Muscle of leg (tissue), 11 donors: ENCODE data around the gene UQCRFS1. TPM values are rescaled to one million over a fixed set of nuclear protein-coding genes. Genes with fewer than 3 reads are reported as not detected.

Experiments
- DNase-seq: peaks from one replicate; pipeline ENCODE4 v3.0.0; 2013
- H3K27ac ChIP-seq: one replicate; pipeline ENCODE4 v1.5.1; 2013; ENCODE audit warnings: mild to moderate bottlenecking, low read length, control low read depth
- H3K27me3 ChIP-seq: one replicate; pipeline ENCODE4 v1.6.1; 2013; ENCODE audit warnings: low read length; ENCODE audit not compliant: control insufficient read depth, insufficient read depth
- H3K36me3 ChIP-seq: one replicate; pipeline ENCODE4 v1.6.1; 2013; ENCODE audit warnings: low read length; ENCODE audit not compliant: control insufficient read depth, insufficient read depth
- H3K4me1 ChIP-seq: one replicate; pipeline ENCODE4 v1.6.1; 2013; ENCODE audit warnings: low read length; ENCODE audit not compliant: control insufficient read depth, insufficient read depth
- H3K4me3 ChIP-seq: one replicate; pipeline ENCODE4 v1.5.1; 2013; ENCODE audit warnings: low read length, control low read depth
- H3K9me3 ChIP-seq: replicated peaks from 2 replicates; pipeline ENCODE4 v1.6.1; 2013; ENCODE audit warnings: low read depth, low read length; ENCODE audit not compliant: control insufficient read depth
- WGBS: methylation state at CpG from one replicate; pipeline ENCODE4 v1.1.5; 2013; ENCODE audit warnings: missing lambda C conversion rate; ENCODE audit not compliant: insufficient coverage; 5-methylcytosine and 5-hydroxymethylcytosine counted together
- polyA plus RNA-seq, 8 donors: library from polyadenylated mRNA; unstranded; fragments of 120-200 nt; gene quantifications; one replicate each; pipeline versions ENCODE4 v1.2.1 to v1.2.3, GENCODE V29; 2013; ENCODE audit warnings: inconsistent platforms in 1 of 8, low replicate concordance in 1 of 8; ENCODE audit not compliant: insufficient read length in 8 of 8, insufficient read depth in 1 of 8
- total RNA-seq: library from RNA; stranded (reverse); fragments of 120-200 nt; gene quantifications from one replicate; pipeline ENCODE4 v1.2.4, GENCODE V29; 2013

The UQCRFS1 gene
- total and polyA plus RNA-seq, 9 donors: 24.6 to 48.1 (median 31.6) TPM

DNA sequence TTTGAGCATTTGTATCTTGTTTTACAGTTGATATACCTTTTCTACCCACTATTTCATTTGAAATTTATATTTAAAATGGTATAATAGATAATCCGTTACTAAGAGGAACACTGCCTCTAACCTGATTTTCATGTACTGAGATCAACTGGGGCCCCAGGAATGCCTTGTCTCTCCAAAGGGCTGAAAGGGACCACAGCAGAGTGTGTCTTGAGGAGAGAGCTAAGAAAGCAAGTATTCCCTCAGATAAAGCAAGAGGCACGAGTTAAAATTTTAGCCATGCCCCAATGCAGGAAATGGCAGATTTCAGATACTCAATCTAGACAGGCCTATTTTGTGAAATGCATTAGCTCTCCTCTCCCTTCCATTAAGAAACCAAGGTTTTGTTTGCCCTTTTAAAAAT is 10.7 kb downstream of the UQCRFS1 start:
- H3K27ac ChIP-seq: no peak overlapping the region
- DNase-seq: no peak
- H3K36me3 ChIP-seq: peaks cover 13% of the 10 kb centered on the region
- H3K4me3 ChIP-seq: no peak overlapping the region
- WGBS: no CpG with 5 or more reads among the region's 2 CpGs
- H3K4me1 ChIP-seq: no peaks in the 10 kb centered on the region
- no peaks in the 10 kb centered on the region for H3K27me3 ChIP-seq
- no peaks in the 10 kb centered on the region for H3K9me3 ChIP-seq

DNA sequence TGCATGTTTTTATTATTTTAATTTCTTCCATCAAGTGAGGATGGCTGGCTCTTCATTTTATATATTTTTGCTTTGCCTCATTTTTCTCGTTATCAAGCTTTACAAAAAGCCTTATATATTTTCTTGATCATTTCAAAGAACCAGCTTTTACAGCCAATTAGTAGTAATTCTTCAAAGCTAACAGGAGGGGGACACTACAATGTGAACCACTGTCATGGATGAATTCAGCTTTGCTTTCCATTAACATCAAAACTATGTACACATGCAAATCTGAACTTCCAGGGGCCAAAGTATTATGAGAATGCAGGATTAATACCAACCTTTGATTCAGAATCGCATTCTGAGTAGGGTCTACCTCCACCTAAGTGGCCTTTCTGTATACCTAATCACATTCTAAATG is 11.1 kb downstream of the UQCRFS1 start:
- H3K27ac ChIP-seq: no peak overlapping the region
- no CpG with 5 or more reads among the region's 2 CpGs for WGBS
- H3K4me3 ChIP-seq: no peak overlapping the region
- no peaks in the 10 kb centered on the region for H3K27me3 ChIP-seq
- H3K4me1 ChIP-seq: no peaks in the 10 kb centered on the region
- H3K9me3 ChIP-seq: no peaks in the 10 kb centered on the region
- no peak for DNase-seq
- peaks cover 11% of the 10 kb centered on the region for H3K36me3 ChIP-seq

DNA sequence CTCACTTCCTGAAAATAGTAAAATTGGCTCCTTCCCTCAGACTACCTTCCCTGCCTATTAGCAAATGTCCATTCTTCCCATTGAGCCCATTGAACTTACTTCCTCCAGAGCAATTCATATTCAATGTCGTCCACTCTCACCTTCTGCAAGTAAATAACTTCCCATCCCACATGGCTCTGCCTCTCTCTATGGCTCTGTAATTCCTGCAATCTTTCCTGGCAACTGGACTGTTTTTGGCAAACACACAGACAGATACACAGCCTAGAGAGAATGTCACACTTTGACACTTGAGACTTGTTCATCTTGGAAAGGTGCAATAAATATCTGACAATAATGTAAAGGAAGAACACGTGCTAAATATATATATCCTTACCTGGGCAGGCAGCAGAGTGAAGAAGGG is 18.3 kb downstream of the UQCRFS1 start:
- 9% methylated on average over 1 of the region's 2 CpGs for WGBS
- Histone ChIP-seq H3K4me1 (no peaks in the 10 kb centered on the region), H3K36me3 (no peaks in the 10 kb centered on the region), H3K4me3 (no peak overlapping the region), H3K27ac (no peak overlapping the region), H3K9me3 (no peaks in the 10 kb centered on the region), H3K27me3 (no peaks in the 10 kb centered on the region)
- DNase-seq: no peak

DNA sequence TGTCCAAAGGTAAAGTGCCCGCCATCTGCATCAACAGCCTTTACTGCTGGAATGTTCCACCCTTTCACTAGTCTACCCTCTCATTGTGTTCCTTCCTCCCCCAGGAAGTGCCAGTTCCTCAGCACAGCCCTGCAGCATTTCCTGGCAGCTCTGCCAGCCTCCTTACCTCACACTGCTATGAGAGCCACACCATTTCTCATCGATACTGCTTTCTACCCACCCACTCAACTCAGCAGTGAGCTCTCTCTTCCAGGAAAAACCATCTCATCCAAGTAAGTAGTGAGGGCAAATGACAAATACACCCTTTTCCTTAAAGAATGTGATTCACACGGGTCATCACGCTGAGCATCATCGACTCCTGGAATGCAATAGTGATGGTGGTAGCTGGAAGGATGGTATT is 19.8 kb downstream of the UQCRFS1 start:
- H3K27me3 ChIP-seq: no peaks in the 10 kb centered on the region
- H3K9me3 ChIP-seq: no peaks in the 10 kb centered on the region
- 61% methylated on average over 2 of the region's 5 CpGs for WGBS
- DNase-seq: no peak
- H3K27ac ChIP-seq: no peak overlapping the region
- H3K36me3 ChIP-seq: no peaks in the 10 kb centered on the region
- peaks cover 10% of the 10 kb centered on the region for H3K4me1 ChIP-seq
- no peak overlapping the region for H3K4me3 ChIP-seq

DNA sequence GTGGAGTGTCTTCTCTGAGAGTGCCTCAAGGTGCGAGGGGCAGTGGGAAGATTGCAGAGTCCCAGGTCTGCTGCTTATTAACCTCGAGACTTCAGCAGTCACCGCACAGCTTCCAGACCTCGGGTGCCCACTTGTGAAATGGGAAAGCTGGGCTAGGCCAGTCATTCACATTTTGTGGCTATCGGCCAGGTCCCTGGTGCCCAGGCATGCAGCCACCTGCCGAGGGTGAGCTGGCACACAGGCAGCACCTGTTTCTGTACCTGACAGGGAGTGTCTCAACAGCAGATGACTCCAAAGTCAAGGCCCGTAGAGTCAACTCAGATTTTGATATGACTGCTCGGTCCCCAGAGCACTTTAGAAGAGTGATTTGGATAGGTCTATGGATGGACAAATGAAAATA is 21.9 kb downstream of the UQCRFS1 start:
- DNase-seq: no peak
- Histone ChIP-seq H3K4me3 (no peak overlapping the region), H3K36me3 (no peaks in the 10 kb centered on the region), H3K4me1 (peaks cover 23% of the 10 kb centered on the region), H3K9me3 (no peaks in the 10 kb centered on the region), H3K27me3 (no peaks in the 10 kb centered on the region), H3K27ac (no peak overlapping the region)
- 87% methylated on average over 8 of the region's 8 CpGs for WGBS

DNA sequence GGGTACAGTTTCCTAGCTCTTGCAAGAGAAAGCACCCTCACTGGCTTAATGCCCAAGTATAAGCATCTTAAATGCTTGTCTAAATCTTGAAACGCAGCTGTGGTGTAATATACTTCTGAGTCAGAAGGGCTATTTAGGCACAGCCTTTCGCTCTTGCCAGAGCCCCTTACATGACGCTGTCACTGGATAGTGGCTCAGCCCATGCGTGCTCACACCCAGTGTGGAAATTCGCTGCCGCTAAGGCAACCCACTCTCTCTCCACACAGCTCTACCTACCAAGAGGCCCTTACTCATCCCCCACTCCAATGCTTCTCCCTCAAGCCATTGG is 24.0 kb downstream of the UQCRFS1 start:
- no peak for DNase-seq
- no peaks in the 10 kb centered on the region for H3K9me3 ChIP-seq
- H3K27me3 ChIP-seq: peaks cover 4% of the 10 kb centered on the region
- no peak overlapping the region for H3K4me3 ChIP-seq
- H3K4me1 ChIP-seq: peaks cover 23% of the 10 kb centered on the region
- H3K36me3 ChIP-seq: no peaks in the 10 kb centered on the region
- H3K27ac ChIP-seq: no peak overlapping the region
- WGBS: 50% methylated on average over 5 of the region's 6 CpGs

DNA sequence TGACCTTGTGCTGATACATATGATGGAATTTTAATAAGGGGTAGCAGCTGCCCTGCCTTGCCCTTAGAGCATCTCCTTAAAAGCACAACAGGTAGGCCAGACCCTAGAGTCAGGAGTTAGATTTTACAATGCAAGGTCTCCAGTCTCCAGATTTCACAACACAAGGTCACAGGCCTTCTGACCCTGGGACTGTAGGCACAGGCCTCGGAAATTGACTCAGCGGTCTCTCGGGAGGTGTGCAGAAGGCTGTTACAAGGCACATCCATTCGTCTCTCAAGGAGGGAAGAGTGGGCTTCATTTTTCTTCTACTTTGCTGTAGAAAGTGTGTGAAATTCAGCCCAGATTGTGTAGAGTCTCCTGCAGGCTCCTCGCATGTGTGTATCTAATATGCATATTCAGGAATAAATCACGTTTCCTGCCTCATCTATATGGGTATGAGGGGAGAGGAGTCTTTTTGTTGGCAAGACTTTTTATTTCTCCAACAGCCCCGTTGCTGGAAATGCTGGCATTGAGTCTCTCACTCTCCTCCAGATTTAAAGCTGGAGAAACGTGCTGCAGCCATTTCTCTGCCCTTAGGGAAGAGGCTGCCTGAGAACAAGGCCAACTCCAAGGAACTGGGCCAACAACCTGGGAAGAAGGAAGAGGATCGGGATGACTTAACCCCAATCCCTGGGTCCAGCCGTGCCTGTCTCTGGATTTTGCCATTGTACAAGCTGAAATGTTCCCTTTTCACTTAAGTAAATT is 24.5 kb downstream of the UQCRFS1 start:
- Histone ChIP-seq H3K36me3 (no peaks in the 10 kb centered on the region), H3K27ac (no peak overlapping the region), H3K4me3 (no peak overlapping the region), H3K4me1 (peaks cover 23% of the 10 kb centered on the region), H3K9me3 (no peaks in the 10 kb centered on the region), H3K27me3 (peaks cover 4% of the 10 kb centered on the region)
- DNase-seq: peak; percentile 82
- WGBS: 80% methylated on average over 2 of the region's 10 CpGs

DNA sequence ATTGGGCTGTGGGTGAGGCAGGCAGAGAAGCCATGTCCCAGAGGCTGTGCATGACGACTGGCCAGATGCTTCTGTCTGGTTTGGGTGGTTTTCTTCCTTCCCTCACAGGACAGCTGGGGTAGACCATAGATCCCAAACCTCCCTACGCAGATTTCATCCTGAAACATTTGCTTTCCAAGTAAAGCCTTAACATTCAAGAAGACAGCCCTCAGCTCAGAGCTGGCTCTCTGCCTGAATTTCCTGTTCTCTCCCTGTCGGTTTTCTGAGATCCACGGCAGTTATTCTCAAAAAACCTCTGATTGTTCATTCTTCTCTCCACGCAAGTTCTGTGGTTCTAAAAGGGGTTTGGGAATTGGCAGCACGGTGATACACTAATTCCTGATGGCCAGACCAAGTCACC is 25.3 kb downstream of the UQCRFS1 start:
- H3K27ac ChIP-seq: no peak overlapping the region
- DNase-seq: peak; percentile 67
- WGBS: 35% methylated on average over 6 of the region's 6 CpGs

DNA sequence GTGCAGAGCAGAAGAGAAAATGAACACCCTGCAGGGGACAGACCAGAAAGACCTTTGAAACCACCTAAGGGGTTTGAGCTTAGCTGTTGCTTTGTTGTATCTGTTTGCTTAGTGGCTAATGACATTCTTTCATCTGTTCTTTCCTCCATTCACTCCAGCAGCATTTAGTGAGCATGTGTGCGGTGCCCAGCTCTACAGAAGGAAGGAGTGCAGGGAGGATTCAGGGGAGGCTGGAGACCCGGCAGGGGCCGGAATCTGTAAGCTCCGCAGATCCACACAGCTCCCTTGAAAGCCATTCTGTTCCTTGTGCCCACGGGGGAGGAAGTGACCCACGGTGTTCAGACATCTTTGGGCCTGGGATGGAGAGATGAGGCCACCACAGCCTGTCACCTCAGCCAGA is 27.5 kb downstream of the UQCRFS1 start:
- Histone ChIP-seq H3K27me3 (peaks cover 4% of the 10 kb centered on the region), H3K27ac (no peak overlapping the region), H3K4me1 (peaks cover 23% of the 10 kb centered on the region), H3K4me3 (no peak overlapping the region), H3K36me3 (no peaks in the 10 kb centered on the region), H3K9me3 (no peaks in the 10 kb centered on the region)
- no peak for DNase-seq
- WGBS: 59% methylated on average over 5 of the region's 6 CpGs

More for the DNA sequence above, 25.3 kb downstream of the UQCRFS1 start:
- H3K4me1 ChIP-seq: peaks cover 23% of the 10 kb centered on the region
- no peaks in the 10 kb centered on the region for H3K9me3 ChIP-seq
- no peak overlapping the region for H3K4me3 ChIP-seq
- H3K27me3 ChIP-seq: peaks cover 4% of the 10 kb centered on the region
- H3K36me3 ChIP-seq: no peaks in the 10 kb centered on the region

DNA sequence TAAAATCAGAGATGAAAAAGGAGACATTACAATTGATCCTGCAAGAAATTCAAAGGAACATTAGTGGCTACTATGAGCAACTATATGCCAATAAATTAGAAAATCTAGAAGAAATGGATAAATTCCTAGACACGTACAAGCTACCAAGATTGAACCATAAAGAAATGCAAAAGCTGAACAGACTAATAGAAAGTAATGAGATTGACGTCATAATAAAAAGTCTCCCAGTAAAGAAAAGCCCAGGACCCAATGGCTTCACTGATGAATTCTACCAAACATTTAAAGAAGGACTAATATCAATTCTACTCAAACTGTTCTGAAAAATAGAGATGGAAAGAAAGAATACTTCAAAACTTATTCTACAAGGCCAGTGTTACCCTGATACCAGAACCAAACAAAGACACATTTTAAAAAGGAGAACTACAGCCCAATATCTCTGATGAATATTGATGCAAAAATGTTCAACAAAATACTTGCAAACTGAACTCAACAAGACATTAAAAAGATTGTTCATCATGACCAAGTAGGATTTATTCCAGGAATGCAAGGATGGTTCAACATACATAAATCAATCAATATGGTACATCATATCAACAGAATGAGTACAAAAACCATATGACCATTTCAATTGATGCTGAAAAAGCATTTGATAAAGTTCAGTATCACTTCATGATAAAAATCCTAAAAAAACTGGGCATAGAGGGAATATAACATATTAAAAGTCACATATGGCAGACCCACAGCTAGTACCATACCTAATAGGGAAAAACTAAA is 35.8 kb downstream of the UQCRFS1 start:
- WGBS: no CpG with 5 or more reads among the region's 2 CpGs
- Histone ChIP-seq H3K27me3 (no peaks in the 10 kb centered on the region), H3K36me3 (no peaks in the 10 kb centered on the region), H3K4me1 (no peaks in the 10 kb centered on the region), H3K4me3 (no peak overlapping the region), H3K27ac (no peak overlapping the region), H3K9me3 (peaks cover 5% of the 10 kb centered on the region)
- no peak for DNase-seq
